ENCODE data around the gene TBC1D22A. TPM values are rescaled to one million over a fixed set of nuclear protein-coding genes. Genes with fewer than 3 reads are reported as not detected.

TBC1D22A gene
- total RNA-seq, 2 donors from 2014 or later, result 21.0 to 27.9 TPM

- no peaks in the 10 kb centered on the region for H3K27me3 Mint-ChIP-seq (ENCODE audit: insufficient read depth)
- peaks cover 24% of the 10 kb centered on the region for H3K36me3 ChIP-seq (ENCODE audit: control insufficient read depth, insufficient read depth, low read length)
- peaks cover 8% of the 10 kb centered on the region for H3K9me3 ChIP-seq (ENCODE audit: control insufficient read depth, low read length)
- peaks cover 6% of the 10 kb centered on the region for H3K9me3 Mint-ChIP-seq
- WGBS, 2 experiments (ENCODE audit: insufficient coverage in 1 of 2, insufficient read length in 1 of 2), result 95 to 96% methylated on average over 11 of the region's 11 CpGs
- H3K4me1 Mint-ChIP-seq, result peaks cover 8% of the 10 kb centered on the region
- no peak overlapping the region for H3K9ac ChIP-seq (ENCODE audit: extremely low read depth, low read length, poor library complexity, severe bottlenecking)
- DNase-seq, result peak; percentile 32
- TF ChIP-seq CTCF (conservative IDR thresholded peaks at IDR 0.05), result no peak
- no peaks in the 10 kb centered on the region for H3K4me1 ChIP-seq (ENCODE audit: control insufficient read depth, insufficient read depth, low read length)
- H3K27me3 ChIP-seq (ENCODE audit: control insufficient read depth, insufficient read depth, low read length, poor library complexity, severe bottlenecking), result no peaks in the 10 kb centered on the region
- H3K27ac ChIP-seq (ENCODE audit: low read depth, low read length), result no peak overlapping the region
- no peak overlapping the region for H3K4me3 ChIP-seq (ENCODE audit: low read length)
- H3K36me3 Mint-ChIP-seq (ENCODE audit: low read depth), result peaks cover 49% of the 10 kb centered on the region
- H3K27ac Mint-ChIP-seq, result peak overlapping the region; percentile 0
- no peak overlapping the region for H3K4me3 Mint-ChIP-seq
Measured at GRCh38 chr22:46917771-46918101, 155.3 kb downstream of the TBC1D22A start.

DNA sequence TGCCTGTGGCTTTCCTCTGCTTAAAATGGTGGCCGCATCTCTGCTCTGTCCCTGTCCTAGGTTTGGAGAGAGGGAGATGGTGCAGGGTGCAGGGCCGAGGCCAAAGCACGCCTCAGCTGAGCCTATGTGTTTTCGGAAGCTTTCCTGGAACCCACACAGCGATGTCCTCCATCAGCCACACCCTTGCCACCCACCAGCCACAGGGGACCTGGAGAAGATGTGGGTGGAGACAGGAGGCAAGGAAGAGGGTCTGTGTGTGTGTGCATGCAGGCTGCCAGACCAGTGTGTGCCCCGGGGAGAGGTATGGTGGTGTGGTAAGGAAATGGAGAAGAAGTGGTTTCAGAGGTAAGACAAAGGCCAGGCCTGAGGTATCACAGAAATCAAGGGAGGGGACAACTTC lies 155.7 kb downstream of the TBC1D22A start:
- DNase-seq, result peak; percentile 31
- no peak overlapping the region for H3K4me3 Mint-ChIP-seq
- Histone ChIP-seq H3K27ac (ENCODE audit: low read depth, low read length) (no peak overlapping the region), H3K9me3 (ENCODE audit: control insufficient read depth, low read length) (peaks cover 8% of the 10 kb centered on the region), H3K9ac (ENCODE audit: extremely low read depth, low read length, poor library complexity, severe bottlenecking) (no peak overlapping the region), H3K4me3 (ENCODE audit: low read length) (no peak overlapping the region), H3K27me3 (ENCODE audit: control insufficient read depth, insufficient read depth, low read length, poor library complexity, severe bottlenecking) (no peaks in the 10 kb centered on the region), H3K36me3 (ENCODE audit: control insufficient read depth, insufficient read depth, low read length) (peaks cover 24% of the 10 kb centered on the region), H3K4me1 (ENCODE audit: control insufficient read depth, insufficient read depth, low read length) (no peaks in the 10 kb centered on the region)
- TF ChIP-seq CTCF (conservative IDR thresholded peaks at IDR 0.05), result no peak
- H3K27ac Mint-ChIP-seq, result no peak overlapping the region
- no peaks in the 10 kb centered on the region for H3K27me3 Mint-ChIP-seq (ENCODE audit: insufficient read depth)
- H3K4me1 Mint-ChIP-seq, result peaks cover 3% of the 10 kb centered on the region
- WGBS, 2 experiments (ENCODE audit: insufficient coverage in 1 of 2, insufficient read length in 1 of 2), result 85 to 88% methylated on average over 1 to 5 of the region's 6 CpGs
- peaks cover 6% of the 10 kb centered on the region for H3K9me3 Mint-ChIP-seq
- peaks cover 48% of the 10 kb centered on the region for H3K36me3 Mint-ChIP-seq (ENCODE audit: low read depth)

DNA sequence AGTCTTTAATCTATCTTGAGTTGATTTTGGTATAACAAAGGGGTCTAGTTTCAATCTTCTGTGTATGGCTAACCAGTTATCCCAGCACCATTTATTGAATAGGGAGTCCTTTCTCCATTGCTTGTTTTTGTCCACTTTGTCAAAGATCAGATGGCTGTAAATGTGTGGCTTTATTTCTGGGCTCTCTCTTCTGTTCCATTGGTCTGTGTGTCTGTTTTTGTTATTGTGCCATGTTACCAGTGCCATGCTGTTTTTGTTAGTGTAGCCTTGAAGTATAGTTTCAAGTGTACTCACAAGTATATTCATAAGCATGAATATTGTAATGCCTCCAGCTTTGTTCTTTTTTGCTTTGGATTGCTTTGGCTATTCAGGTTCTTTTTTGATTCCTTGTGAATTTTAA lies 159.6 kb downstream of the TBC1D22A start:
- Histone ChIP-seq H3K9me3 (ENCODE audit: control insufficient read depth, low read length) (peaks cover 8% of the 10 kb centered on the region), H3K4me3 (ENCODE audit: low read length) (no peak overlapping the region), H3K27me3 (ENCODE audit: control insufficient read depth, insufficient read depth, low read length, poor library complexity, severe bottlenecking) (no peaks in the 10 kb centered on the region), H3K4me1 (ENCODE audit: control insufficient read depth, insufficient read depth, low read length) (no peaks in the 10 kb centered on the region), H3K36me3 (ENCODE audit: control insufficient read depth, insufficient read depth, low read length) (peaks cover 22% of the 10 kb centered on the region), H3K27ac (ENCODE audit: low read depth, low read length) (no peak overlapping the region), H3K9ac (ENCODE audit: extremely low read depth, low read length, poor library complexity, severe bottlenecking) (no peak overlapping the region)
- no peak overlapping the region for H3K27ac Mint-ChIP-seq
- H3K36me3 Mint-ChIP-seq (ENCODE audit: low read depth), result peaks cover 39% of the 10 kb centered on the region
- H3K27me3 Mint-ChIP-seq (ENCODE audit: insufficient read depth), result no peaks in the 10 kb centered on the region
- H3K4me3 Mint-ChIP-seq, result no peak overlapping the region
- H3K4me1 Mint-ChIP-seq, result no peaks in the 10 kb centered on the region
- no peak for TF ChIP-seq CTCF (conservative IDR thresholded peaks at IDR 0.05)
- peaks cover 6% of the 10 kb centered on the region for H3K9me3 Mint-ChIP-seq
- DNase-seq, result no peak

Measured in endodermal cell (in vitro differentiated cells).